Upper lobe of left lung (tissue), 6 donors: ENCODE data around the gene BCO1. TPM values are rescaled to one million over a fixed set of nuclear protein-coding genes. Genes with fewer than 3 reads are reported as not detected.
A peak's percentile ranks its signal among the peaks of the same experiment; 100 is the strongest.

ENCODE experiments used
- ATAC-seq, 2 donors: fragments of 200-7000 bp; cut with Tn5 transposase; one replicate each; pipeline ENCODE4 v1.9.1; 2022; ENCODE audit warnings: mild to moderate bottlenecking in 2 of 2, moderate library complexity in 2 of 2; ENCODE audit not compliant: low FRiP score in 2 of 2
- DNase-seq, 2 donors: peaks; one replicate each; pipeline ENCODE4 v3.0.0-alpha.2; 2019 to 2020
- H3K27ac ChIP-seq, 4 donors: fragments of 200-600 bp; sonication (generic); one replicate each; pipeline ENCODE4 v1.5.1; 2016 to 2019
- H3K27me3 ChIP-seq, 4 donors: fragments of 200-600 bp; sonication (generic); one replicate each; pipeline ENCODE4 v1.5.1; 2017 to 2019
- H3K36me3 ChIP-seq, 4 donors: fragments of 200-600 bp; sonication (generic); one replicate each; pipeline ENCODE4 v1.5.1; 2016 to 2019
- H3K4me1 ChIP-seq, 4 donors: fragments of 200-600 bp; sonication (generic); one replicate each; pipeline ENCODE4 v1.5.1; 2018 to 2019
- H3K4me3 ChIP-seq, 4 donors: fragments of 200-600 bp; sonication (generic); one replicate each; pipeline ENCODE4 v1.5.1; 2017 to 2019; ENCODE audit warnings: mild to moderate bottlenecking in 2 of 4, moderate library complexity in 1 of 4
- H3K9me3 ChIP-seq, 4 donors: fragments of 200-600 bp; sonication (generic); one replicate each; pipeline ENCODE4 v1.5.1; 2018 to 2019
- CTCF ChIP-seq, 6 experiments: fragments of 450-650 bp in 4 of 6; fragments of 200-600 bp in 2 of 6; sonication (generic) in 2 of 6; IDR thresholded peaks; one replicate each; pipeline ENCODE4 v1.5.1; 2016 to 2019; ENCODE audit warnings: antibody characterized with exemption in 6 of 6
- EP300 ChIP-seq, 4 donors: sonication (generic); formaldehyde crosslinking; IDR thresholded peaks; one replicate each; pipeline ENCODE4 v1.5.1; 2017; ENCODE audit warnings: antibody characterized with exemption in 4 of 4, control low read depth in 2 of 4
- POLR2A ChIP-seq, 4 donors: fragments of 450-650 bp; IDR thresholded peaks; one replicate each; pipeline ENCODE4 v1.5.1; 2016 to 2017; ENCODE audit warnings: antibody characterized with exemption in 4 of 4, mild to moderate bottlenecking in 2 of 4
- POLR2AphosphoS5 ChIP-seq, 2 donors: sonication (generic); formaldehyde crosslinking; IDR thresholded peaks; one replicate each; pipeline ENCODE4 v1.5.1; 2017; ENCODE audit warnings: antibody characterized with exemption in 2 of 2
- WGBS, 2 donors: methylation state at CpG; one replicate each; pipeline ENCODE4 v1.1.5; 2017 to 2018; 5-methylcytosine and 5-hydroxymethylcytosine counted together
- total RNA-seq, 6 donors: library from RNA; depleted of rRNA in 4 of 6; stranded (reverse); fragments of >200 nt in 4 of 6; gene quantifications; one replicate each; pipeline versions ENCODE4 v1.1.0 to v1.2.1, GENCODE V29; 2016 to 2021
- donor health status: DM: no; HTN: no; CAD: no; lungs with moderate emphysema.
- donor health status: DM: no; HTN: yes; CAD: no; lungs with severe emphysema.

Gene BCO1
- total RNA-seq, 6 donors from 2014 or later: 0.17 to 0.92 TPM; not detected in 4

GRCh38 chr16:81263470-81264220, 25.2 kb downstream of the BCO1 start:
- H3K9me3 ChIP-seq: no peaks in the 10 kb centered on the region
- ATAC-seq: peak in 1 of 2 donors; percentile 13
- TF ChIP-seq CTCF (IDR thresholded peaks at IDR 0.05) (no peak), POLR2A (IDR thresholded peaks at IDR 0.05) (no peak), EP300 (IDR thresholded peaks at IDR 0.05) (no peak), POLR2AphosphoS5 (IDR thresholded peaks at IDR 0.05) (no peak)
- H3K4me1 ChIP-seq: peaks cover 3 to 14% (median 9%) of the 10 kb centered on the region in 4 donors
- DNase-seq: no peak
- no peaks in the 10 kb centered on the region for H3K36me3 ChIP-seq
- no peak overlapping the region for H3K4me3 ChIP-seq
- H3K27ac ChIP-seq: no peak overlapping the region
- no peaks in the 10 kb centered on the region for H3K27me3 ChIP-seq
- WGBS, 2 donors: 55 to 70% methylated on average over 11 of the region's 11 CpGs

- Histone ChIP-seq H3K4me1 (peaks cover 3 to 14% (median 9%) of the 10 kb centered on the region in 4 donors), H3K9me3 (no peaks in the 10 kb centered on the region), H3K27me3 (no peaks in the 10 kb centered on the region), H3K36me3 (no peaks in the 10 kb centered on the region), H3K27ac (no peak overlapping the region), H3K4me3 (no peak overlapping the region)
- DNase-seq (no peak), ATAC-seq (no peak)
- WGBS, 2 donors: 87 to 90% methylated on average over 7 of the region's 7 CpGs
- TF ChIP-seq POLR2AphosphoS5 (IDR thresholded peaks at IDR 0.05) (no peak), CTCF (IDR thresholded peaks at IDR 0.05) (no peak), EP300 (IDR thresholded peaks at IDR 0.05) (no peak), POLR2A (IDR thresholded peaks at IDR 0.05) (no peak)
Measured at GRCh38 chr16:81264386-81264785, 25.9 kb downstream of the BCO1 start.

GRCh38 chr16:81265052-81265451, 26.6 kb downstream of the BCO1 start:
- H3K27ac ChIP-seq: no peak overlapping the region
- H3K4me1 ChIP-seq: peaks cover 3 to 14% (median 9%) of the 10 kb centered on the region in 4 donors
- DNase-seq: no peak
- H3K9me3 ChIP-seq: no peaks in the 10 kb centered on the region
- H3K36me3 ChIP-seq: no peaks in the 10 kb centered on the region
- H3K4me3 ChIP-seq: no peak overlapping the region
- ATAC-seq: no peak
- no peaks in the 10 kb centered on the region for H3K27me3 ChIP-seq
- TF ChIP-seq CTCF (IDR thresholded peaks at IDR 0.05) (no peak), POLR2A (IDR thresholded peaks at IDR 0.05) (no peak), POLR2AphosphoS5 (IDR thresholded peaks at IDR 0.05) (no peak), EP300 (IDR thresholded peaks at IDR 0.05) (no peak)
- WGBS, 2 donors: 98 to 100% methylated on average over 2 of the region's 2 CpGs

GRCh38 chr16:81265658-81266451, 27.4 kb downstream of the BCO1 start:
- DNase-seq: peak in 1 of 2 donors; percentile 64
- H3K27ac ChIP-seq: peak overlapping the region in 2 of 4 donors; percentile 10 to 35
- WGBS, 2 donors: 70 to 81% methylated on average over 4 to 5 of the region's 5 CpGs

GRCh38 chr16:81266680-81267095, 28.2 kb downstream of the BCO1 start:
- 55 to 63% methylated on average over 7 of the region's 7 CpGs for WGBS, 2 donors
- Histone ChIP-seq H3K36me3 (no peaks in the 10 kb centered on the region), H3K27ac (peak overlapping the region in 2 of 4 donors; percentile 10 to 35), H3K27me3 (no peaks in the 10 kb centered on the region), H3K9me3 (no peaks in the 10 kb centered on the region), H3K4me1 (peaks cover 3 to 14% (median 9%) of the 10 kb centered on the region in 4 donors), H3K4me3 (no peak overlapping the region)
- TF ChIP-seq CTCF (IDR thresholded peaks at IDR 0.05) (no peak), POLR2AphosphoS5 (IDR thresholded peaks at IDR 0.05) (no peak), EP300 (IDR thresholded peaks at IDR 0.05) (no peak), POLR2A (IDR thresholded peaks at IDR 0.05) (no peak)
- no peak for DNase-seq
- peak in 1 of 2 donors; percentile 4 for ATAC-seq

More at GRCh38 chr16:81265658-81266451, 27.4 kb downstream of the BCO1 start:
- Histone ChIP-seq H3K27me3 (no peaks in the 10 kb centered on the region), H3K9me3 (no peaks in the 10 kb centered on the region), H3K36me3 (no peaks in the 10 kb centered on the region), H3K4me1 (peaks cover 3 to 14% (median 9%) of the 10 kb centered on the region in 4 donors), H3K4me3 (no peak overlapping the region)
- peak in 1 of 2 donors; percentile 42 for ATAC-seq
- no peak for TF ChIP-seq EP300 (IDR thresholded peaks at IDR 0.05)
- TF ChIP-seq POLR2AphosphoS5 (IDR thresholded peaks at IDR 0.05): peak in 1 of 2 donors; percentile 7
